HG02840 (cell line): ENCODE measurements around the gene SPACA4.

Experiments used
- ATAC-seq: cut with Tn5 transposase; IDR thresholded peaks from one replicate; pipeline ENCODE4 v1.9.1; 2021; ENCODE audit warnings: mild to moderate bottlenecking, moderate library complexity, moderate number of reproducible peaks; ENCODE audit not compliant: unreplicated experiment, low FRiP score

Gene SPACA4

DNA sequence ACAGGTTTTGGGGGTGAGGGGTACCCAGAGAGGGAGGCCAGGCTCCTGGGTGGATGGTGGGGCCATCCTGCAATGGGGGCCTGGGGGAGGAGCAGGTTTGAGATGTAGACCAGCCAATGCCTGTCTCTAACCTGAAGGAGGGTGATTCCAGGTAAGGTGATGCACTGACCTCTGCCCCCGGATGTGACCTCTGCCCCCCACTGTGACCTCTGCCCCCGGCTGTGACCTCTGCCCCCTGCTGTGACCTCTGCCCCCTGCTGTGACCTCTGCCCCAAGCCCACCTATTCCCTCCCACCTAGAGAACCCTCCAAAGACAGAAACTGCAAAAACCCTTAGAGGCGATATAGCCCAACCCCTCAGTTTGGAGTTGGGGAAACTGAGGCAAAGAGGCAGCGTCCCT, 10.3 kb upstream of the SPACA4 start:
- ATAC-seq, result no peak

DNA sequence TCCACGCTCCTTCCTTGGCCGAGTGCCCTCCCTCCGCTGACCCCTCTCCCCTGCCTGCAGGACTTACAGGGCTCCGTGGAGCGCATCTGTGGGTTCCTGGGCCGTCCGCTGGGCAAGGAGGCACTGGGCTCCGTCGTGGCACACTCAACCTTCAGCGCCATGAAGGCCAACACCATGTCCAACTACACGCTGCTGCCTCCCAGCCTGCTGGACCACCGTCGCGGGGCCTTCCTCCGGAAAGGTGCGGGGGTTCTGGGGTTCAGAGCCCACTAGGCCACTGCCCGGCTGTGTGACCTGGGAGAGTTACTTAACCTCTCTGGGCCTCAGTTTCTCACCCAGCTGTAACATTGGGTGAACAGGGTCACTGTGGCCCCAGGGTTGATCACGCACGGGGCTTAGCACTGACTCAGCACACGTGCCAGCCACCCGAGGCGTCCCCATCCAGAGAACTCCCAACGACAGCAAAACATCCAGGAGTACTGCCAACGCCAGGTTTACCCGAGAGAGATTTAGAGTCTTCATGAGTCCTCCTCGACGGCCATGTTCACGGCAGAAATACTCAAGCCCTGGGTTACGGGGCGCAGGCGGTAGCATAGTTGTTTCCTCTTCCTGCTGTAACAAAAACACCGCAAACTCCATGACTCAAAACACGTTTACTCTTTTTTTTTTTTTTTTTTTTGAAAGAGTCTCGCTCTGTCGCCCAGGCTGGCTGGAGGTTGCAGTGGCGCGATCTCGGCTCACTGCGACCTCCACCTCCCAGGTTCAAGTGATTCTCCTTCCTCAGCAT, 9.7 kb upstream of the SPACA4 start:
- ATAC-seq, result no peak

DNA sequence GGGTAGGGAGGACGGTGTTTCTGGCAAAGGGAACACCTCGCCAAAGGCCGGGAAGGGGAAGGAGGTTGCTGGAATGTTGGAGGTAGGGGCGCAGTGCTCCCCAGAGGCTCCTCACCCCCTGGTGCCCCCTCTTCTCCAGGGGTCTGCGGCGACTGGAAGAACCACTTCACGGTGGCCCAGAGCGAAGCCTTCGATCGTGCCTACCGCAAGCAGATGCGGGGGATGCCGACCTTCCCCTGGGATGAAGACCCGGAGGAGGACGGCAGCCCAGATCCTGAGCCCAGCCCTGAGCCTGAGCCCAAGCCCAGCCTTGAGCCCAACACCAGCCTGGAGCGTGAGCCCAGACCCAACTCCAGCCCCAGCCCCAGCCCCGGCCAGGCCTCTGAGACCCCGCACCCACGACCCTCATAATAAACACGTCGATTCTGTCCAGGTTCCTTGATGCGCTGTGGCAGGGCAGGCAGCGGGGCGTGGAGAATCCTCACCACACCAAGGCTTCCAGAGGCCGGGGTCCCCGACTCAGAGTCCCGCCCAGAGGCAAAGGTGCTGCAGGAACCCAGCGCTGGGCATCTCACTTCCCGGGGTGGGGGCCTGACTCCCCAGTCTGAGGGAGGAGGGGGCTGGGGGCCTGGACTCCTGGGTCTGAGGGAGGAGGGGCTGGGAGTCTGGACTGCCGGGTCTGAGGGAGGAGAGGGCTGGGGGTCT, 7.4 kb upstream of the SPACA4 start:
- ATAC-seq, result no peak

DNA sequence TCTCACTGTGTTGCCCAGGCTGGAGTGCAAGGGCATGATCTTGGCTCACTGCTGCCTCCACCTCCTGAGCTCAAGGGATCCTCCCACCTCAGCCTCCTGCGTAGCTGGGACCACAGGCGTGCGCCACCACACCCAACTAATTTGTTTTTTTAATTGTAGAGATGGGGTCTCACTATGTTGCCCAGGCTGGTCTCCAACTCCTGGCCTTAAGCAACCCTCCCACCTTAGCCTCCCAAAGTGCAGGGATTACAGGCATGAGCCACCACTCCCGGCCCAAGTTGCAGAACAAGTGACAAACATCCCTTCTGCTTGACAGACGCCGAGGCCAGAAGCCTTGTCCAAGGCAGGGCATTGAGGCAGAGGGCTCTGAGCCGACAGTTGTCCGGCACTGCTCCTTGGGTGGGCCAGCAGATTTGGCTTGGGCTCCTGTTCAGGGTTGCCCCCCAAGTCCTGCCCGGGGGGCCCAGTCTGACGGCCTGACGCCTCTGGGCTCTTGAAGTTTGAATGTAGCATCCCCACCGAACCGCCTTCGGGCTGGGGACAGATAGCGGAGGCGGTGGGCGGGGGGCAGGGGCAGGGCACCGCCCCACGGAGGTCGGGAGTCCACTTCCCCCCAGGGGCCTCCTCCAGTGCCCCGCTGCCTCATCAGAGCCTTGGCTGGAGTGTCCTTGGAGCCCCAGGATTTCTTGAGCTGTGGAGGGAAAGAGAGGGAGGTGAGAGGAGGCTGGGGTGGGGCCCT, 5.7 kb upstream of the SPACA4 start:
- no peak for ATAC-seq

DNA sequence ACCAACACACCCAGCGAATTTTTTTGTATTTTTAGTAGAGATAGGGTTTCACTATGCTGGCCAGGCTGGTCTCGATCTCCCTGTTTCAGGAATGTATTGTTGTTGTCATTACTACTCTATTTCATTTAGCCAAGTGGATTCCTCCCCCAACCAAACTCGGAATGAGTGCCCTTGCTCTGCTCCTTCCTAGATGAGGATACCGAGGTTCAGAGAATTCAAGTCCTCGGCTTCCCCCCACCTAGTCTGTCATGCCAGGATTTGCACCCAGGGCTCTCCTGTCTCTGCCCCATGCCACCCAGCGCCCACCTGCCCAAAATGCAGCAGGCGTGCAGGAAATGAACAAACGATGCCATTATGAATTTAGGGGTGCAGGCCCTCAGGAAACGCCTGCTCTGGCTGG, 3.5 kb upstream of the SPACA4 start:
- no peak for ATAC-seq

DNA sequence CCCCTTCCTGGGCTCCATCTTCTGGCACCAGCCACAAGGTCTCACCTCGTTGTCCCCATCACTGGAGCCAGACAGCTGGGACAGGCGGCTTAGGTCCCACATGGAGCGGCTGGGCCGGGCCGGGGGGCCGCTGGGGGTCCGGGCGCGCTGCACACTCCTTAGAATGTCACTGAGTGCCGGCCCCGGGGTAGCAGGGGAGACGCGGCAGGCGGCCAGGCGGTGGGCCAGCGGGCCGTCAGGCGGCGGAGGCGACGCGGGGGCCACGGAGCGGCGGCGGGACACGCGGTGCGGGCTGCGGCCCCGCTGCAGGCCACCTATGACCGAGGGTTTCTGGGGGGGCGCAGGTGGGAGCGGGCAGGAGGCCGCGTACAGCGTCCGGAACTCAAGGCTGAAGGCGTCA, 3.1 kb upstream of the SPACA4 start:
- ATAC-seq, result no peak

DNA sequence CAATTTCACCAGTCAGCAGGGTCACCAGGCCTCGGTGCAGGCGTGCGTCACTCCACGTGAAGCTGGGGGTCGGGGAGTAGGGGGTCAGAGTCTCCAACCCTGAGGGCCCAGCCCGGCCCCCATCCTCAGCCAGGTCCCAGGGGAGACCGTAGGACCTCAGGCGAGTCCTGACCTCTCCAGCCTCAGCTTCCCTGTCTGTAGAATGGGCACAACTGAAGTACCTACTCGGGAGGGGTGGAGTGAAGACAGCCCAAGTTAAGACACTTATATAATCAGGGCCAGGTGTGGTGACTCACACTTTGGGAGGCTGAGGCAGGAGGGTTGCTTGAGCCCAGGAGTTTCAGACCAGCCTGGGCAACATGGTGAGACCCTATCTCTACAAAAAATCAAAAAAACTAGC, 2.7 kb upstream of the SPACA4 start:
- no peak for ATAC-seq

DNA sequence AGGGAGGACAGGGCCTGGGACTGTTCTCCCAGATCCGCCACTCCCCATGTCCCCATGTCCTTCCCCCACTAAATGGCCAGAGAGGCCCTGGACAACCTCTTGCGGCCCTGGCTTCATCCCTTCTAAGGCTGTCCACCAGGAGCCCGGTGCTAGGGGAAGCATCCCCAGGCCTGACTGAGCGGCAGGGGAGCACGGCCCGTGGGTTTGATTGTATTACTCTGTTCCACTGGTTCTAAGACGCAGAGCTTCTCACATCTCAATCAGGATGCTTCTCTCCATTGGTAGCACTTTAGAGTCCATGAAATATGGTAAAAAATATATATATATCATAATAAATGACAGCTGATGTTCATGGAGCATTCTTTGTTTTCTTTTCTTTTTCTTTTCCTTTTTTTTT, 815 bp downstream of the SPACA4 start:
- ATAC-seq, result no peak

DNA sequence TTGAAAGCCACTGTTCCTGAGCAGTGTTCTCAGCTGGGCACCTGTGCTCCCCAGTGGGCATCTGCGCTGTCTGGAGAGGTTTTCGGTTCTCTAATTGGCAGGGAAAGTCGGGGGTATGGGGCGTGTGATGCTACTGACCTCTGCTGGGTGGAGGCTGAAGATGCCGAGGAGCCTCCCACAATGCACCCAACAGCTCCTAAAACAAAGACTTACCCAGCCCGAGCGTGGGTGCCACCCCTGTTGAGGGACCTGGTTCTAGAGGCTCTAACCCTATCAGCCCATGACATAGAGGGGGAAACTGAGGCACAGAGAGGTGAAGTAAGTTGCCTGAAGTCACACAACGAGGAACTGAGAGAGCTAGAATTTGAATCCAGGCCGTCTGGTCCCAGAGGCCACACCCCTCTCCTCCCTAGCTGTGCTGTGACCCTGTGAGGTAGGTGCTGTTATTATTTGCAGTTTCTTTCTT, 2.3 kb downstream of the SPACA4 start:
- no peak for ATAC-seq

DNA sequence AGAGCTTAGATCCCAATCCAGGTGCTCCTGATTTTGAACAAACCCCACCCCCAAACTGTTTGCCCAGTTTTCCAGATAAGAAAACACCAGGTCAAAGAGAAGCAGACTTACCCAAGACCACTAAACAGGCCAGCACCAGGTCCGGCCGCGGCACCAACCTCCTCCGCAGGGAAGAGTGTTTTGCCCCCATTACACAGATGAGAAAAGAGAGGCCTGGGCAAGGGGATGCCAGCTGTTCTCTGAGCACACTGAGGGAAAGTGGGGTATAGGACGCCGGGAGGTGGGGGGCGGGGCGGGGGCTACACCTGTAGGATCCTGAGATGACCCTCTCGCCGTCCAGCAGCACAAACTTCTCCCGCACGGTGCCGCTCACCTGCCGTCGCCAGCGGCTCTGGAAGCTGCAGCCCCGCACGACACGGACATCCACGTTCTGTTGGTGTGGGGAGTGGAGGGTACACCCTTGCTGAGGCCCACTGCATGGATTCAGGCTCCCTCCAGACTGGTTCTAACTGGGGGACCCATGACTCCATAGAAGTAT, 3.1 kb downstream of the SPACA4 start:
- no peak for ATAC-seq

DNA sequence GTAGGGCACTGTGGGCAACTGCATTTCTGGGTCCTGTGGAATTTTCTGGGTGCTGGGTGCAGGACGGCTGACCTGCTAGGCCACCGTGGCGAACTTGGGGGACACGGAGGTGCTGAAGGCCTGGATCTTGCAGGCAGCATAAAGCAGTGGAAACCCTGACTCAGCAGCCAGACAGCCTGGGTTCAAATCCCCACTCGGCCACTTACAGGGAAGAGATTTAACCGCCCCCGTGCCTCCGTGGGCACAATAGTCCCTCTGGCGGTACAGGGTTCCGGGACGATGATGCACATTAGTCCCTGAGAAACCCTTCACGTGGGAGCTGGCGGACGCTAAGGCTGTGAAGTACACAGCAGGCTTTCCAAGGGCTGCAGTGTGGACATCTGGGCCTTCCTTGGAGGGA, 5.3 kb downstream of the SPACA4 start:
- ATAC-seq, result no peak

DNA sequence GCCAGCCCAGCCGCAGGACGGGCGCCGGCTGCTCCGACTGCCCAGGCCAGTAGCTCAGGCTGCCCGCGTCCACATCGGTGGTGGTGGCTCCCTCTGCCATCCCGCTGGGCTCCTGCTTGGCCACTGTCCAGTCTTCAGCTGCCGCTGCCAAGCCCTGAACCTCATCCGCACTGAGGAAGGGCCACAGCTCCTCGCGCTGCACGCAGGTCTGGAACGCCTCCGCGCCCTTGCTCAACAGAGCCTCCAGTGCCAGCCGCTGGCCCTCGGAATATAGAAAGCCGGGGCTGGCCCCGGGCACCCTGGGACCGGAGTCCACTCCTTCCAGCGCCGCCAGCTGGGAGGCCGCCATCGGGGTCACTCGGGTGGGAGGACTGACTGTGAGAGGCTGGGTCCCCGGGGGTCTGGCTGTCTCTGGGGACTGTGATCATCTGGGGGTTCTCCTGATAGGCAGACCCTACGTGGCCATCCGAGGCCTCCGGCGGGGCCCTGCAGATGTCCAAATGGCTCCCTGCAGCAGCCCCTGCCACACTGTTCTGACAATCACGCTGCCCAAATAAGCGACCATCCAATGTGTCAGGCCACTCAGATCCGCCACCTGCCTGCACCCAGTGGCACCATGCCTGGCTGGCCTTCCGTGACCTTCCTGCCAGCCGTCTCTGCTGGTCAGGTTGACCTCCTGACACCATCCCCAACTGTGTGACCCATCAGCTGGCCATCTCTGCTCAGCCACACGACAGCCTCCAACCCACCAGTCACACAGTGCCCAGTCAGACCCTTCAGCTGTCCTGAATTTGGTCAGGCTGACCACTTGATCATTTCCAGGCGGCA, 6.7 kb downstream of the SPACA4 start:
- ATAC-seq, result no peak

DNA sequence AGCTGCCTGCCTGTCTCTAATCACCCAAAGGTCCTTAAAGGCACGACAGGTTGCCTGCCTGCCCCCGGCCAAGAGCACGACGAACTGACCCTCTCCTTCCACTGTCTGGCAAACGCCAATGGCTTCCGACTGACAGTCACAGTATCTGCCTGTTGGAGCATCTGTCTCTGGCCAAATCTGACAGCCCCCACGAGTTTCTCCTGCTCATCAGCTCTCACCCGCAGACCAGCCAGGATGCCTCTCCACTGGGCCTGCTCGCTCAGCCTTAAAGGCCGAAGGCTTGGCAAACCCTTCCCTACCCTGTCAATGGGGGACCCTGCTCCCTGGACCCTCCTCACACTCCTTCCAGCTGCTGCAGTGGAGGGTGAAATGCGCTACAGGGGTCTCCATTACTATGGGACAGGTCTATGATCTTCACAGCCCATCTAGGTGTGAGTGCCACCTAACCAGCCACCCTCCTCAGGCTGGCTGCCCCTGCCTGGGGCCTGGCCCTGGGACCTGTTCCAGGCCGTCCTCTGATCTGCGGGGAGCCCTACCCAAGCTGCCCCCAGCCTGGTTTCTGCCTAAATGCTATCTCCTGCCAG, 7.4 kb downstream of the SPACA4 start:
- ATAC-seq, result no peak

DNA sequence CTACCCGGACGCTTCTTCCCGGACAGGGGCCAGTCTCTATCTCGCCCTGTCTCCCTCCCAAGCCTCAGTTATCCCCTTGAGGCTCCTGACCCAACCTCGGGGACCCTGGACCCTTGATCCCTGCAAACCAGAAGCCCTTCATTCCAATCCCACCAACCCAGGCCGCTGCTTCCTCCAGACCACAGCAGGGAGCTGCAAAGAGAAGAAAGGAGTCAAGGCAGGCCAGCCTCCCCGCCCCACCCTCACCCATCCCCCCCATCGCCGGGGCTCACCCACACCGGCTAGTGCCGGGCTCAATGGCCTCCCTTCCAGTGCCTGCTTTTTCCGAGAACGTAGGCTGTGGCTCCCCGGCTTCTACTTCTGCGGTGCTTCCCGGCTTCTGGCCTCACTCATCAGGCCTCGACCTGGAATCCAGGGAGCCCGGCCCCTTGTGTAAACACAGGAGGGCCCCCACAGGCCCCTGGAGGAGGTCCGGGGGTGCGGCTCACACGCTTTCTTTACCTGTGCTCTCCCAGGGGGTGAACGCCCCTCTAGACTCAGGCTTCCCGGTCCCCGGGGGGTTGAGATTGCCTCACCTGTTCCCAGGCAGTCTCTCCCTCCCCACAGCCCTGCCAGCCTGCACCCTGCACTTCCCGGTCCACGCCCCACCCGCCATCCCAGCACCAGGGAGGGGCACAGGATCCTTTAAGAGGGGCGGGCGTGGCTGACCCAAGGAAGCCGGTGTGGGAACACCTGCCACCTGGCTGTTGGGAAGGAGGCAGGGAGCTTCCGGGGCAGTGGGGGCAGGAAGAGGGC, 8.1 kb downstream of the SPACA4 start, which contains the start of gene FAM83E:
FAM83E (minus strand) TSS at position 641 of the 795 bp plus-strand sequence. CDS start 1,704 bp downstream, outside the sequence.
- ATAC-seq, result no peak

DNA sequence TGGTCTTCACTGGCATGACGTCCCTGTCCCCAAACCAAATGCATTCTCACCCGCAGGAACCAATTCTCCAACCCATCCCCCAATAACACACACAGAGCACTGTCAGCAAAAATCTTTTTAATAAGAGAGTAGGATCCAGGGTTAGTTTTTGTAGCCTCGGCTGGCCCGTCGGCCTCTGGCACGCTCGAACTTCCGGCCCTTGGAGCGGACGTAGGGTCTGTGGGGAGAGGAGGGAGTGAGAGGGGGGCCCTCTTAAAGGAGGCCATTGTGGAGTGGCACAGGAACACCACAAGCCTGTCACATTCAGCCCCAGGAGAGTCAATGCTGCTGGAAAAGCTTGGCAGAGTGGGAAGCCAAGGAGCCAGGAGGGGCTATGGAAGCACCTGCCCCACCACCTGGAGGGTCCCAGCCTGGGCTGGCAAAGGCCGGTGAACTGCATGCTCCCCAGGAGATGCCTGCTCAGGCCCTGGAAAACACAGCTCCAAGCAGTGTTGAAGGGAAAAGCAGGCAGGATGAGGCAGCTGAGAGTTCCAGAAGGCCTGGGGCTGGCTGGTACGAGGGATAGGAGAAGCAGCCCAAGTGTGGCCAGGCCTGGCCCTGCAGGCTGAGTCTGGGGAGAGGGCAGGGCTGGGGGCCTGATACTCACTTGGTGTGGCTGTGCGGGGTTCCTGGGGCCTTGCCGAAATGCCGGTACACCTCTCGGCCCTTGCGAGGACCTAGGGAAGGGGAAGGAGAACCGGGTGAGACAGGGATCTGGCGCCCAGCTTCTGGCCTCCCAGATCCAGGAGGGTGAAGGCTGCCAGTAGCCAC, 8.9 kb downstream of the SPACA4 start:
- no peak for ATAC-seq

DNA sequence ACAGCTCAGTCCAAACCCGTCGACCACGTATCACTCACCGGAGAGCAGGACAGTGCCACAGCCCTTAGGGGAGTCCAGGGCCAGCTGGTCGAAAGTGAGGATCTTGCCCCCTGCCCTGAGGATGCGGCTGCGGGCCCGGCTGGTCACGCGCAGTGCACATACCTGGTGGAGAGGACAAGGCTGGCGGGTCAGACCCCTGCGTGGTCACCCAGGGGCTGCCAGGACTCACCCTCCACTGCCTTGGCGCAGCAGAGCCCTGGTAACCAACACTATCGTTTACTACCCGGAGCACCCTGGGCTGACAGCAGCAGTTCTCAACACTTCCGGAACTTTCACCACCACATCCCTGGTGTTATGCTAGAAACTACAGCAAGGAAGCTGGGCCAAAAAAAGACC, 9.5 kb downstream of the SPACA4 start:
- no peak for ATAC-seq

DNA sequence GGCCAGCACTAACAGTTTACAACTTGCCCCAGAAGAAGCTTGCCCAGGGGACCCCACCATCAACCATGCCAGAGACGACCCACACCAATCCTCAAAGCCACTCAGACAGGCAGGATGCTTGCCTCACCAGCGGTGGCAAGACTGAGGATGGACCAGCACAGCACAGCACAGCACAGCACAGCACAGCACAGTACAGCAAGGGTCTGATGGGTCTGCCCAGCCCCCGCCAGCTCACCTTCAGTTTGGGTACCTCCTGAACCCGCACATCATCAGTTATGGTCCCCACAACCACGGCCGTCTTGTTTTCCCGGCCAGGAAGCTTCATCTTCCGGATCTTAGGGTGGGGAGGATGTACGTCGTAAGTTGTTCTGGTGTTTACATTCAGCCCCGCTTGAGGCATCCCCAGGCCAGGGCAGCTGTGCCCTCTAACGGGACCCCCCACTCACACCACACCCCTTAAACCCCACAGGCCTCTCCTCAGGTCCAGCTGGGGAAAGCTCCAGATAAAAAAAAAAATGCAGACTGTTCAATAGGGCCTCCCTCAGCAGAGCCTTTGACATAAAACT, 10.0 kb downstream of the SPACA4 start:
- ATAC-seq, result no peak
